ENCODE results near the gene TRPM6.

DNA sequence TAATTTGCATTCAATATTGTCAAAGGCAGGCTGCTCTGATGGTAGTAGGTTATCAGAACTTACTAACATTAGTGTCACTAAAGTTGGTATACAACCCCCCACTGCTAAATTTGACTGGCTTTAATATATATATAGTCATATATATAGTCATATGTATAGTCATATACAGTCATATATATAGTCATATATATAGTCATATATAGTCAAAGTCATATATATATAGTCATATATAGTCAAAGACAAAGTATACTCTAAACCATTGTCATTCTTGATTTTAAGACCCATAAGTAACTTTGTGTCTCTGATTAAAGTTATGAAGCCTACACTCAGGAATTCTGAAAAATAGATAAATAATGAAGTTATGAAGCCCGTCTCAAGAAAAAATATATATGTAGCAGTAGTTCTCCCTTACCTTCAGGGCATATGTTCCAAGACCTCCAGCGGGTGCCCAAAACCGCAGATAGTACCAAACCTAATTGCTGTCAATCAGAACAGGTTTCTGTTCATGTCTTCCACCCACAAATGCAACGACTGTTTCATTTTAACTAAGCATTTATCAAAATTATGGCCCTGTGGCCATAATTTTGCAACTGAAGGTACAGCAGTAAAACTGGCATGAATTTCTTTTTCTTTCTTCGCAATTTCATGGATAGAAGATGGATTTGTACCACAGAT lies 40.1 kb downstream of the TRPM6 start:
- TF ChIP-seq, protein P1, sequence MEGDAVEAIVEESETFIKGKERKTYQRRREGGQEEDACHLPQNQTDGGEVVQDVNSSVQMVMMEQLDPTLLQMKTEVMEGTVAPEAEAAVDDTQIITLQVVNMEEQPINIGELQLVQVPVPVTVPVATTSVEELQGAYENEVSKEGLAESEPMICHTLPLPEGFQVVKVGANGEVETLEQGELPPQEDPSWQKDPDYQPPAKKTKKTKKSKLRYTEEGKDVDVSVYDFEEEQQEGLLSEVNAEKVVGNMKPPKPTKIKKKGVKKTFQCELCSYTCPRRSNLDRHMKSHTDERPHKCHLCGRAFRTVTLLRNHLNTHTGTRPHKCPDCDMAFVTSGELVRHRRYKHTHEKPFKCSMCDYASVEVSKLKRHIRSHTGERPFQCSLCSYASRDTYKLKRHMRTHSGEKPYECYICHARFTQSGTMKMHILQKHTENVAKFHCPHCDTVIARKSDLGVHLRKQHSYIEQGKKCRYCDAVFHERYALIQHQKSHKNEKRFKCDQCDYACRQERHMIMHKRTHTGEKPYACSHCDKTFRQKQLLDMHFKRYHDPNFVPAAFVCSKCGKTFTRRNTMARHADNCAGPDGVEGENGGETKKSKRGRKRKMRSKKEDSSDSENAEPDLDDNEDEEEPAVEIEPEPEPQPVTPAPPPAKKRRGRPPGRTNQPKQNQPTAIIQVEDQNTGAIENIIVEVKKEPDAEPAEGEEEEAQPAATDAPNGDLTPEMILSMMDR (conservative IDR thresholded peaks at IDR 0.05; ENCODE audit: low read depth, low read length), result no peak
- no peak for TF ChIP-seq EZH2 (IDR thresholded peaks at IDR 0.05; ENCODE audit: low read length, unreplicated experiment)

Data from PC-3 (cell line).